Retina (tissue), 1 donor: ENCODE results near the gene MBOAT7.
"Not testable (repeated sequence)": the region's sequence is repeated elsewhere in the genome, so short reads cannot be mapped to it uniquely, and the experiment has no call there.

ENCODE experiments used
- DNase-seq: peaks from one replicate; pipeline ENCODE4 v3.0.0-alpha.2; 2016

Gene MBOAT7

GRCh38 chr19:54189145-54189734 lies at the start of gene MBOAT7:
Gene MBOAT7, minus strand, starts transcription at chr19:54189580. Its CDS starts 1,072 bp downstream, at chr19:54188508.
- no peak for DNase-seq

DNA sequence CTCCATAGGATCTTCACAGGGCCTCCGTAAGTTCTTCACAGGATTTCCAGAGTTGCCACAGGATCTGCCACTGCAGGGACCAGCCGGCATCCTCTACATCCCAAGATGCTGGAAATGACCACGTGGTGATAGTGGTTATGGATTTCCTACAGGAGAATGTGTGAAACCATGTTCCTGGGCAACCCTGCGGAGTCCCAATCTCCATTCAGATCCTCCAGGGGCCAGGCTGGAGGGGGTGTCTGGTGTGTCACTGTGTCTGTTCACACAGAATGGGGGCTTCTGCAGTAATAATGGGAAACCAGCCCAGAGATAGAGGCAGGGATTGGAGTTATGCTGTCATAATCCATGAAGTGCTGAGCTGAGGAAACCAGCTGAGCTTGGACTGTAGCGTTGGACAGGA lies 44.6 kb upstream of the MBOAT7 start:
- no peak for DNase-seq

- peak; percentile 91 for DNase-seq
These were observed 41.9 kb upstream of the MBOAT7 start for GRCh38 chr19:54231077-54231931.

- no peak for DNase-seq
These were observed 40.7 kb upstream of the MBOAT7 start for GRCh38 chr19:54230031-54230430.

DNA sequence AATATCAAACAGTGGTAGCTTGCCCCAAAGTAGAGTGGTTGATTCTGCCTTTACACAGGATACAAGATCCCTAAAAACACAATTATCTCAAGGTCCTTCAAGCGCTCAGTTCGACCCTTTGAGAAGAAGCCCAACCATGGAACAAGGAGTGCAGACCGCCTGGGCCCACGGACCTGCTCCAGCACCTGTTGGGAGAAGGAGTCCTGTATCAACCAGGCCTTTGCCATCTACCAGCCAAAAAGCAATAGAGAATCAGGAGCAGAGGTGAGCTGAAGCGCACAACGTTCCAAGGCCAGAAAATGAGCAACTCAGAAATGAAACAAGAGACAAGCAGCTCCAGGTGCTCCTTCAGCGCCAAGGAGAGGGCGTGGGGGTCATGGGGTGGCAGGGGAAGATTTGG lies 39.8 kb upstream of the MBOAT7 start:
- no peak for DNase-seq

GRCh38 chr19:54224619-54225018 lies 35.2 kb upstream of the MBOAT7 start:
- DNase-seq: not testable (repeated sequence)

GRCh38 chr19:54223937-54224281 lies 34.5 kb upstream of the MBOAT7 start:
- not testable (repeated sequence) for DNase-seq

- not testable (repeated sequence) for DNase-seq
These were observed 34.0 kb upstream of the MBOAT7 start for GRCh38 chr19:54223277-54223936.

DNA sequence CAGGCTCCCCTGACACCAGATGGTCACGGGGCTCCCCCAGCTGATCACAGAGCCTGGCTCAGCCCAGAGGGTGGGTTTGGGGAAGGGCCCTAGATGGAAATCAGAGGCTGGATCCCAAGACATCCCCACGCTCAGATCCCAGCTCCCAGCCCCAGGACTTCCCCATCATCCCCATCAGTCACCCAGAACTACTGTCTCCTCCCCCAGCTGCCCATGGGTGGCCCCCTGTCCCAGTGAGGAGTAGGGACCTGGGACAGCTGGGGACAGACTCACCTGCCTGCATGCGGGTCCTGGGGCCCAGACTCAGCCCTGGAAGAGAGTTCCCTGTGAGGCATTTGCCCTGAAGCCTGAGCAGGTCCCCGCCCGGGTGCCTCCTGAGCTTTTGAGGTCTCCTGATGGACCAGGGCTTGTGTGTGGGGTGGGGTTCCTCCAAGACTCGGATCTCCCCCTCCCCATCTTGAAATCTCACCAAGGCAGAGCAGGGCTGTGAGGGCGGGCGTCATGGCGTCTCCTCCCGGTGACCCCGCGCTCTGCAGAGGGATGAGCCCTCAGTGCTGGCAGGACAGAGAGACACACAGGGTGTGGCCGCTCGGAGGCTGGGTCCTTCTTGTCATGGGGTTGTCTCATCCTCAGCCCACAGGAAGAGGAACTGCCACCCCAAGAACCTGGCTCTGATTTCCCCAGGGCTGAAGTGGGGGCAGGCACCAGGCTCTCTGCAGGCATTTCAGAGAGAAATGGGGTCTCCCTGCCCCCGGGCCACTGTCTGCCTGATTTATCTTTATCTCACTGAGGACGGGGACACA lies 33.3 kb upstream of the MBOAT7 start, which contains the start of gene LILRB3:
LILRB3 (minus strand) TSS at position 534 of the 803 bp plus-strand sequence; CDS start at position 503, 31 bp downstream.
- DNase-seq: not testable (repeated sequence)

DNA sequence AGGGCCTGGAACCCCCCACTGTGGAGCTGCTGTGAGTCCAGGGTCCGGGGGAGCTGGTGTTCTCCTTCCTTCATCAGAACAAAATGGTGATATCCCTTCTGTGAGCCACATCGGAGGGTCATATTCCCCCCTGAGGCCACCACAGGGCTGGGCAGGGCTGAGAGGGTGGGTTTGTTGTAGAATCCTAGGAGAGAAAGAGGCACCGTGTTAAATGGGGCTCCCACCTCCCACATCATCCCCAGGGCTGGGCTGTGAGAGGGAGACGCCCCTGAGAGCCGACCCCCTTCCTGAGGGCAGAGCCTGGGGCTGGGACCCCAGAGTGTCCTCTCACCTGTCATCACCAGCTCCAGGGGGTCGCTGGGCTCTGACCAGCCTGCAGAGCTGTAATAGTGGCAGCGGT lies 32.6 kb upstream of the MBOAT7 start:
- DNase-seq: not testable (repeated sequence)

DNA sequence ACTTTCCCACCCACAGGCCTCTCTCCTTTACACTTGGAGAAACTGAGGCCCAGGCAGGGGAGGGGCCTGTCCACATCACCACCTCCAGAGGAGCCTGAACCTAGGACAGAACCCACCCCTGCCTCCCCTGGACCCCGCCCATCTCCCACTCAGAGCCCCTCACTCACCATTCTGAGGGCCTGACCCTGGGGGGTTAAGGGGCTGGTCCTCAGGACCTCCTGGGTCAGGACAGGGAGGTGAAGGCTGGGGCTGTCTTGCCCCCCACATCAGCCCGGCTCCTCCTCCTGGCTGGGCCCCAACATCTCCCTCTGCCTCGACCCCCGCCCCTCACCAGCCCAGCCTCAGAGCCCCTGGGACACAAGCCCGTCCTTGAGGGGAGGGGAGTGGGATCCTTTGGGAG lies 30.3 kb upstream of the MBOAT7 start:
- DNase-seq: not testable (repeated sequence)

- DNase-seq: no peak
These were observed 29.7 kb upstream of the MBOAT7 start for GRCh38 chr19:54218960-54219661.

DNA sequence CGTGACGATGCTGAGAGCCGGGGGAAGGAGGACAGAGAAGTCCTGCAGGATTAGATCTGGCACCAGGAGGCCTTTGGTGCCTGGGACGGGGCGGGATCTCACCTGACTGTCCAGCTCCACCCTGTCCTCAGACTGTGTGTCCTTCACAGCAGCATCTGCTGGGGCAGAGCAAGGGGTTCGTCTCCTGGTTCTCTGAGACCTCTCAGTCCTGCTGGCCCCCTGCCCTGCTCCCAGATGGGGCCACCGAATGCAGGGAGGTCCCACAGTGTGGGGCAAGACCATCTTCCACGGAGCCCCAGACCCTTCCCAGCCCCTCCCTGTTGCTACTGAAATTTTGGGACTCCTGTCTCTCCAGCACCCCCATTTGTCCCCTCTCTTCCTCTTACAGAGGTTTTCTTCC lies 28.9 kb upstream of the MBOAT7 start:
- DNase-seq: no peak

DNA sequence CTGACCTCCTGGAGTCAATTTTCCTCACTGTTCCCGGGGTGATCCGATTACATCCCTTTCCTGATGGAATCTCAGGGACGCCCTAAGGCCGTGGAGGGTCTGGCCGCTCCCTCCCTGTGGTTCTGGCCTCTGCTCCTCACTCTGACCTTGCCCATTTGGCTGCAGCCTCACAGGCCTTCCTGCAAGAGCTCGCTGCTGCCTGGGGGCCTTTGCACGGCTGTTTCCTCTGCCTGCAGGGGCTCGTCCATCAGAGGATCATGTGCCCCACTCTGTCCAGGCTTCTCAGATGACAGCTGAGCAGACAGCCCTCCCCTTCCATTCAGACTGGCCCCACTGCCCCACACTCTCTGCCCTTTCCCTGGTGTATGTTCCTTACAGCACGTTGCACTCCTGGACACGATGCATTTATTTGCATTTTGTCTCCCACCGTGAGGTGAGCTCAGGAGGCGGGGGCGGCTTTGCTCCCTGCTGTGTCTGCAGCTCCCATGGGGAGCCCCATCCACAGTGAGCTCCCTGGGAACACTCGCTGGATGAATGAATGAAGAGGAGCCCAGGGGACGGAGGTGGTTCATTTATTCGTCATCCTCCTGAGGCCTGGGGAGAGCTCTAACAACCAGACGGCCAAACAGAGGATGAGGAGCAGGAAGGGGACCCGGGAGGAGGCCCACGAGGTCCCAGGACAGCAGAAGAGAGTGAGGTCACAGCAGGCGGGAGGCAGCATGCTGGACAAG lies 28.3 kb upstream of the MBOAT7 start:
- DNase-seq: not testable (repeated sequence)

DNA sequence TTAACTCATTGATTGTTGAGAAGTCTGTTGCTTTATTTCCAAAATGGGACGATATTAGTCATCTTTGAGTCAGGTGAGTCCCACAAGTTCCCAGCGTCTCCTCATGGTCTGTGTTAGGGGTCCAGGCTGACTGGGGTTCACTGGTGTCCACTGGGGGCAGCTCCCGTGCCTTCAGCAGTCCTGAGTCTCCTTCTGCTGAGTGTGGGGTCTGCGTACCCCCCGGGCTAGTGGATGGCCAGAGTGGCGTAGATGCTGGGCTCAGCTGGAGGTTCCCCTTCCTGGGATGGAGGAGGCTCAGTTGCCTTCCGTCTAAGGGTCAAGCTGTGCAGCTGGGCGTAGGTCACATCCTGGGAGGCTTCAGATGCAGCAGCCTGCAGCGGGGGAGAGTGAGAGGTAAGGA lies 27.5 kb upstream of the MBOAT7 start:
- DNase-seq: no peak

DNA sequence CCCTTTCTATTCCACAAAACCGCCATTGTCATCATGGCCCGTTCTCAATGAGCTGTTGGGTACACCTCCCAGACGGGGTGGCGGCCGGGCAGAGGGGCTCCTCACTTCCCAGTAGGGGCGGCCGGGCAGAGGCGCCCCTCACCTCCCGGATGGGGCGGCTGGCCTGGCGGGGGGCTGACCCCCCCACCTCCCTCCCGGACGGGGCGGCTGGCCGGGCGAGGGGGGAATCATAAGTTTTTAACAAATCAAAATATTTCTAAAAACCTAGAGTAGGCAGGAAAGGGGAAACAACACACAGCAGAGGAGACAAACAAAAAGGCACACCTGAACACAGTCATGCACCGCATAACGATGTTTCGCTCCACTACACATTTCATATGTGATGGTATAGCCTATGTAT lies 25.4 kb upstream of the MBOAT7 start:
- DNase-seq: not testable (repeated sequence)

- DNase-seq: not testable (repeated sequence)
These were observed 24.8 kb upstream of the MBOAT7 start for GRCh38 chr19:54214217-54214616.

DNA sequence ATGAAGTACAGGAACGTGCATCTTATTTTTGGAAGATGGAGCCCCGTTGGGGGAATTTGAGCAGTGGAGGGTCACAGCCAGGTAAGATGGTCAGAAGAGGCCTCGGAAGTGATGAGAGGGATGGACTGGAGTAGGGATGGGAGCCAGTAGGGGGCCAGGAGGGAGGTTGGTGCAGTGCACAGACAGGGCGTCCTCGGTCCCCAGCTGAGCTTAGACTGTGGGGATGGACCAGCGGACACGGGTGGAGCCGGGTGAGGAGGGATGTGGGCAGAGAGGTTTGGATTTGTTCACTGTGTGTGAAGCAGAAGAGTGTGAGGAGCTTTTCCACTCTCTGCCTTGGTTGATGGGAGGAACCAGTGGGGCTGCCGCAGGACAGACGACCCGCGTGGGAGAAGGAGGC lies 21.9 kb upstream of the MBOAT7 start:
- DNase-seq: no peak

DNA sequence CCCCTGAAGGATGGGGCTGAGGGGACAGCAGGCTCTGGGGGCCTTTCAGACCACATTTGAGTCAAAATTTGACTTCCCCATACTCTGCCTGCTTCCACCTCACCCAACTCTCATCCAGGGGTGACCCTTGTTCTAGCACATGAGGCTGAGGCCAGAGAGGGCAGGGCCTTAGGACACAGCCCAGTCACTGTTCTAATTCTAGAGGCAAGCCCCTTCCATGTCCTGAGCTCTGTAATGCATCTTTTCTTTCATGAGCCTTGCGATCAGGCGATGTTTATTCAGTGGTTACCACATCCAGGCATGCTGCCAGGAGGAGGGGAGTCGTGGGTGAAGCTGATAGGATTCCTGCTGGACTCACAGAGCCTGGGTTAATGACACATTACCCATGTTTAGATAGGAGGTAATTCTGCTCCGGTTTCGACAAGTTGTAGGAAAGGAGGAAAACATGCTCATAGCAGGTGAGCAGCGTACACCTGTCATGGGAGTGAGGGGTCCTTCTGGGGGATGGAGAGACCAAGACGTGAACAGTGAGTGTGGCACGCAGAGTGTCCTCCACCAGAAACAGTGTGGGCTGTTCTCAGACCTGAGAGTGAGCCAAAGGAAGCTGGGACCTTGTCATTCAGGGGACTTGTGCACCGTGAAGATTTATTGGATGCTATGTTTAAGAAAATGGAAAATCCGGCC lies 20.6 kb upstream of the MBOAT7 start:
- DNase-seq: no peak

GRCh38 chr19:54209058-54209810 lies 19.9 kb upstream of the MBOAT7 start:
- DNase-seq: peak; percentile 24
